ENCODE data around the gene FTO.

FTO gene

DNA sequence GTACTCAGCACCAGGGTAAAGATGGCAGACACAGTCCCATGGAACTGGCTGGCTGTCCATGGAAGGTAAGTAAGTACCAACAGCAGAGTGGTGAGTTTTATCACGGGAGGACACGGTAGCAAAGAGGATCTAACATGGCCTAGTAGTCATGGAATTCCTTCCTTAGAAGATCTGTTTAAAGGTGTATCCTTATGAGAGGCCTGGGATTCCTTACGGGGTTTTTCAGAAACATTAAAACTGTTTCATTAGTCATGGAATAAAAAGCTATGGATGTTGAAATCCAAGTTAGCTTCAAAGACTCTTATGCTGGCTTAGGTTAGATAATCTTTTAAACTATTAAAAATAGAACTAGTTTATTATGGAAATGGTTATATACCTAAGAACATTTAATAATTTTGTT, 7.4 kb downstream of the FTO start:
- no peak for DNase-seq (ENCODE audit: low spot score)

DNA sequence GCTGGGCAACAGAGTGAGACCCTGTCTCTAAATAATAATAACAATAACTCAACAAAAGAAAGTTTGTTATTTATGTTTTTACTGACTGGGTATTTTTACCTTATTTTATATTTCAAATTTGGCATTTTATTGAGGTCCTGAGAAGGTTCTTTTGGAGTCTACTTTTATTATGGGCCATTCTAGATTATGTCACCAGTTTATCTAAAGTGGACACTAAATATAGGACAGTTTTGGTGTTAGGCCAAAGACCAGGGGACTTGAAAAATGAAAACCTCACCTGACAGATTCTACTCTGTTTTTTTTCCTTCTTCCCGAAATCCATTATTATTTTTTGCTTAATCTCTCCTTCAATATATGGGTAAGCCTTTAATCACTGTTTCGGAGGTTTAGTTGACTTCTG, 8.1 kb downstream of the FTO start:
- no peak for DNase-seq (ENCODE audit: low spot score)

DNA sequence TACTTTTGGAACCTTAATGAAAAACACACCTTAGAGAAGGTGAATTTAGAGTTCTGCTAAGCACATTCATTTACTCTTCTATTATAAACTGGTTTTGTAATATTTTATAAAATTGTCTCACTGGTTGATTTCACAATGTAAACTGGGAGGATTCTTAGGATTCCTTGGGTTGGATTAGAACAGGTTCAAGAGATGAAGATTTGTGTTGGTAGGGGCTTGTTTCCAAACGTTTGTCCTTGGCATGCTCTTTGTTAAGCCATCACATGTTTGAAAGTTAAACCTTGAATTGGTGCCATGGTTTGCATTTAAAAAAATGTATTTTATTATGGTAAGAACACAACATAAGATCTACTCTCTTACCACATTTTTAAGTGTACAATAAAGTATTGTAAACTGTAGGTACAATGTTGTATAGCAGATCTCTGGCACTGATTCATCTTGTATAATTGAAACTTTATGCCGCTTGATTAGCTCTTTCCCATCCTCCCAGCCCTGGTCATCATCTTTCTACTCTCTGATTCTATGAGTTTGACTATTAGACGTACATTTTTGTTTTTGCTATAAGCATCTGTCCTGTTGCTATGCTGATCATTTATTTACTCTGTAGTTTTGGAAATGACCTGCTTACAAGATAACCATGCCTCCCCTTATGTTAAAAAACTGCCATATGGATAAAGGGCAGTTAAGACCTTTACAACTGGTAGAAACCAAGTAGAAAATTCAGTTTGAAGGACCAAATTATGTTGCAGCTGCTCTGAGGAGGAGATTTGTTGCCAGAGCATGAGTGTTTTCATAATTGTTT, 9.6 kb downstream of the FTO start:
- DNase-seq (ENCODE audit: low spot score) = no peak

DNA sequence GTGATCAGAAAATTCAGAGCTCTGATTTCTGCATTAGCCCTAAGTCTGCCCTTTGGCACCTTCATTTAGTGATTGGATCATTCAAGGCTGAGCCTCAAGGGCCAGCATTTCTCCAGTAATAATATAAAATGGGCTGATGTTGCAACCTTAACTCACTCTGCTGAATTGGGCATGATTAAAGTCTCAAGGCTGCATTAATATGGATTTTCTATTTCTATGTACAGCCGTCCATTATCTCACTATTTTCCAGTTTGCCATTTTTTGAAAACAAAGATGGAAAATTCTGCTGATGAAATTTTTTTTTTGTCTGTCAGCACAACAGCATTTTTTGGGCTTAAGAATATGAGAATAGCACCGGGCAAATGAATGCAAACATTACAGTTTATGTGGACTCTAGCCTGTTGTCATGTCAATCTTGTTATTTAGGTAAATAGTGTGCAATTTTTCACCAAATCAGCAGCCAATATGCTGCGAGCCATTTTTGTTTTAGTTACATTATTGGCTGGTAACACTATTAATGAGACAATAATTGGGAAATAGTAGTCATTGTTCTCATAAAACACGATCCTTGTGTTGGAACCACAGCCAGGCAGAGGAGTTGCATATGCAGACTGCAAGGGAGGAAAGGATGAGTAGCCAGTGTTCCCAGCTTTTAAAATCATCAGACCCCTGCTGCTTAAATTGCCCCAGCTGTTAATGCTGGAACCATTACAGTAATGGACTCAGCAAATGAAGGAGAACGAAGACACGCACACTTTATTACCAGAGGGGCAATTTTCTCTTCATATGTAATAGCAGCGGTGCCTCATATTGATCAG, 10.5 kb downstream of the FTO start:
- DNase-seq (ENCODE audit: low spot score) = peak; percentile 39

DNA sequence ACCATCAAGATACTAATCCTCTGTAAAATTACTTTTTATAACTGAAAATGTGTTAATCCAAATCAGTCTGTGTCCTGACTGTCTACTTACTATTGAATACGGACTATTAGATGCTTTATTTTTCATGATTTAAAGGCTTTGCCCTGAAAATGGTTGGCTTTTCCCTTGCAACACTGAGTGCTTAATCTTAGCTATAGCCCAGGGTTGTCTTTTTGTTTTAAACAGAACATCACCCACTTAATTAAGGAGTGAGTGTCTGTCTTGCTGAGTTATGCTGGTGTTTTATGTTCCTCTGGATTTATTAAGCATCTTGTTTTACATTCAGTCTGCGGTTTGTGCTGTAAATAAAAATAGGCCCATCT, 11.0 kb downstream of the FTO start:
- no peak for DNase-seq (ENCODE audit: low spot score)

DNA sequence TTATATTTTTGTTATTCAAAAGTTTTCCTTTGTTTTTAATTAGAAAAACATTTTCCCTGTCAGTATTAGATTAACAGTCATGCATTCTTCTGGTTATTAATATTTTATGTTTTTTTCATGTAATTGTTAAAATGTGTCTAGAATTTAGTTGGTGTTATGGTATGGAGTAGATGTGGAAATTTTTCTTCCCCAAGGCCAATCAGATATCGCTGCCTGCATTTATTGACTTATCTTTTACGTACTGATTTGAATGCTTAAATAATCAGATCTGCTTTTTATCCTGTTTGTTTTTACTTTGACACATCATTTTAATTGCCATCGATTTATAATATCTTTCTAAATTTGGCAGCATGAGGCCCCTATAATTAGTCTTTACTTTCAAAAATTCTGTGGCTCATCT, 13.6 kb downstream of the FTO start:
- no peak for DNase-seq (ENCODE audit: low spot score)

DNA sequence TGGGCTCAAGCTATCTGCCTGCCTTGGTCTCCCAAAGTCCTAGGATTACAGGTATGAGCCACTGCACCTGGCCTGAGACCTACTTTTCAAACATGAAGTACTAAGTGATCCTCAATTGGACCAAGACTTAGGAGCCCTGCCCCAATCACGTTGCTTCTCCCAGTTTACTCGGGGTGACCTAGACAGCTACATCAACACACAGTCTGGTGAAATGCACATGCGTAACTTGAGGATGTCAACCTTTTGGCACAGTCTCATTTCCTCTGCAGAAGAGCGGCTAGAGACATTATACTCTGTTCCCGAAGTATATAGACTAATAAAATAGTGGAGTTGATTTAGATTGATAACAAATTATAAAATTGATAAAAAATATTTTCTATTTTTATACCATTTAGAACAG, 17.1 kb downstream of the FTO start:
- DNase-seq (ENCODE audit: low spot score) = no peak

DNA sequence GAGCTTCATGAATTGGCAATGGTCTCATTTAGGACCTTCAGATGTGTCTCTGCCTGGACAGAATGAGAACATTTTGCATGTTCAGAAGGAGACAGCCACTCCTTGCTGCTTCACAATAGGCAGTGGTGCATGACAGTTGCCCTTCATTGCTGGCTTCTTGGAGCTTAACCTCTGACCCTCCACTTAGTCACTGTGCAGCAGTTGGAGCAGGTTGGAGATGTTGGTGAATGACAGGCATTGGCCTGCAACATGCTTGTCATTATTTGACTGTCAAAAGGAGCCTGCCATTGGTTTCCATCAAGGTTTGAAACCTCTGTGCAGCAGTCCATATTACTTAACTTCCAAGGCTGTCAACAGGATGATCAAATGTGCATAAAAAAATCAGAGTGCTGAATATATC, 22.7 kb downstream of the FTO start:
- DNase-seq (ENCODE audit: low spot score) = no peak

DNA sequence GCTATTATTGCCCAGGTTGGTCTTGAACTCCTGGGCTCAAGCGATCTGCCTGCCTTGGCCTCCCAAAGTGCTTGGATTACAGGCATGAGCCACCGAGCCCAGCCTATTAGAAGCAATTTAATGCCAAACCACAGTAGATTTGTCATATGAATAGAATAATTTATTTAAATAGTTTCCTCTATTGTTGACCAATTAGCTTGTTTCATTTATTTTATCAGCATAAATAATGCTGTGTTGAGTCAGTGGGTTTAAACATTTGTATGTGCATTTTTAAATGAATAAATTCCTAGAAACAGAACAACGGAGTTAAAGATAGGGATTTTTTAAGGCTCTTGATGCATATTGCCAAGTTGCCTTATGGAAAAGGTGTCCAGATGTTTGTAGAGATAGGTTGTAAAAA, 26.7 kb downstream of the FTO start:
- DNase-seq (ENCODE audit: low spot score) = no peak

DNA sequence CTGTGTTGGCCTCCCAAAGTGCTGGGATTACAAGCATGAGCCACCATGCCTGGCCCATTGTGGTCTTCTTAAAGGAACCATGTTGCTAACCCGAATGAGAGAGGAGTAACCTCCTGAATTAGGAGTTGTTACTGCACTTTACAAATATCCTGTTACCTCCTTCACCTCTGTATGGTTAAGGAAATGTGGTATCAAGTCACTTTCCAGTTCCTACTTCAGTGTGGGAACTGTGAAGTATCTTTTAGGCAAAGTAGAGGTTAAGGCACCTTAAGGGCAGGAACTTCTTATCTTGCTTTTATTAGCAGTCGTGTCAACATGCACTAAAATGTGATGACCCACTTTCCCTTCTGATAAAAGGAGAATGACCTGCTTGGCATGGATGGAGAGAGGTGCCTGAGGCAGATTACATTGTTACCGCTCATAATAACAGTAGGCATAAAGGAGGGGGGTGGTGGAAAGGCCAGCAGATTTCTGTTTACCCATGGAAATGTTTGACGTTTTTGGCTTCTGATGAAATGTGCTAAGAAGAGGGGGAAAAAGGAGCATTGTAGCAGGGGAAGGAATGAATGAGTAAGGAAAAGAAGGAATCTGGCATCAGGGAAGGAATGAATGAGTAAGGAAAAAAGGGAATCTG, 28.5 kb downstream of the FTO start:
- DNase-seq (ENCODE audit: low spot score) = no peak

DNA sequence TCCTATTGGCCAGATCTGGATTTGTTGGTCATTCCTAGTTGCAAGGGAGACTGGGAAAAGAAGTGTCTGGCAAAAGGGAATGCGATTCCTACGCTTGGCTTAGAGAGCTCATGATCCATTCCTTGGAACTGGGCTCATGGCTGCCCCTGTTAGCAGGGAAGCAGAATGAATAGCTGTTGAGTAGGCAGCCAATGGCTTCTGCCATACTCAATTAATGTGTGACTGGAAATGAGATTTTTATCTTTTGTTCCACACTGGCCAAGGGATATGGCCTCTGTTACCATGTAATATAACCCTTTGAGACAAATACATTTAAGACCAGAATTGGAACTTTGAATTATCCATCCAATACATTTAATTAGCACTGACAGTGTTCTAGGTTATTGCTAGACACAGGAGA, 31.0 kb downstream of the FTO start:
- DNase-seq (ENCODE audit: low spot score) = no peak

DNA sequence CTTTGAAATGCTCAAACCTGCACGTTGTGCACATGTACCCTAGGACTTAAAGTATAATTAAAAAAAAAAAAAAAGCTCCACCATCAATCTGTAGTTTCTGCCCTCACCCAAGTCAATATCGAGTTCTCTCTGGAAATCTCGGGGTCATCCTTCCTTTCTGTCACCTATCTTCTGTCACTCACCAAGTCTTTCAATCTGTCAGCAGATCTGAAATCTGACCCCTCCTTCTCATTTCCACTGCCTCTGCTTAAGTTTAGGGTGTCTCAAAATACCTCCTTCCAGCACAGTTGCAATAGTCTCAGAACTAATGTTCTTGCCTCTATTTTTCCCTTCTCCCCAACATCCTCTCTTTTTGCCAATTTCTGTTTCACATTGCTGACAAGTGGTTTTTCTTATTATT, 32.3 kb downstream of the FTO start:
- DNase-seq (ENCODE audit: low spot score) = no peak

DNA sequence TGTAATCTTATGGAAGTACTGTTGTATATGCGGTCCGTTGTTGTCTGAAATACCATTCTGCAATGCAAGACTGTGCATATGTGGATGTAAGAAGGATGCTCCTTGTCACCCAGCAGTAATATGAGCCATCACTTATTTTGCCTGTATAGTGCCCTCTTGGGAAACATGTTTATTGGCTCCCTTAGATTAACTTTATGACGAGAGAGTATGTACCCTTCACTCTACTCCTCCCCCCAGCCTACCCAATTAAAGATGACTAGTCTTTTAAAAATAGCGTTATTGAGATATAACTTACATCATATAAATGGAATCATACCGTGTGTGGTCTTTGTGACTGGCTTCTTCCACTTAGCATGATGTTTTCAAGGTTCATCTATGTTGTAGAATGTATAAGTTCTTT, 33.6 kb downstream of the FTO start:
- no peak for DNase-seq (ENCODE audit: low spot score)

DNA sequence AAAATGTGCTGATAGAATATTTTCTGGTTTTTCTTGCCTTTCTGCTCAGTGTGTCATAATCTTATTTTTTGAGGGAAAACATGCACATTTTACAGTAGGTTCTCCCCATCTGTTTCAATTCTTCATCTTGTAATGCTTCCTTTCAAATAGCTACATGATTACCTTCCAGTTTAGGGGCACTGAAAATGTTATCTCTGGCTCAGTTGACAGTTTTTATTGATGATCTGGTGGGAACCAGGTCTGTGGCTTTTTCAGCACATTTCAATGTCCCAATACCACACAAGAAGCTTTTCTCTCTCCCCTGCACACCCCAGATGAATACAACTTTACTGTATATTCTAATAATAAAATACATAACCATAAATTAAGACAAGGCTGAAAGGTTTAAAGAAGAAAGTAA, 36.5 kb downstream of the FTO start:
- no peak for DNase-seq (ENCODE audit: low spot score)

DNA sequence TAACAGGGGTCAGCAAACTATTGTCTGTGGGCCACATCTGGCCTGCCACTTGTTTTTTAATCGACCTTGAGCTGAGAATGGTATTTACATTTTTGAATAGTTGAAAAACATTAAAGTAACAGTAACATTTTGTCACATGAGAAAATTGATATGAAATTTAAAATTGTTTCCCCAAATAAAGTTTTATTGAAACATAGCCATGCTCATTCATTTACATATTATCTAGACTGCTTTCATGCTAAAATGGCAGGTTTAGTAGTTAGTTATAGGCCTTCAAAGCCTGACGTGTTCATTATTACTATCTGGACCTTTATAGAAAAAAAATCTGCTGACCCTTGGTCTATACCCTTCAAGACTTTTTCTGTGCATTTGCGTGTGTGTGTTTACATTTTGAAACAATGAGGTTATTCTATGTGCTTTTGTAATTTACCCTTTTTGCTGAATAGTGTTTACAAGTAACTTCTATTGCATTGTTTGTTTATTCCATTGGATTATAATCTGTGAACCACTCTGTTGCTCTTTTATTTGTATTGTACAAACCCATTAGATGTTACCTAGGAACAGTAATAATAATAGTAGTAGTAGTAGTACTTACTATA, 37.1 kb downstream of the FTO start:
- DNase-seq (ENCODE audit: low spot score) = no peak

DNA sequence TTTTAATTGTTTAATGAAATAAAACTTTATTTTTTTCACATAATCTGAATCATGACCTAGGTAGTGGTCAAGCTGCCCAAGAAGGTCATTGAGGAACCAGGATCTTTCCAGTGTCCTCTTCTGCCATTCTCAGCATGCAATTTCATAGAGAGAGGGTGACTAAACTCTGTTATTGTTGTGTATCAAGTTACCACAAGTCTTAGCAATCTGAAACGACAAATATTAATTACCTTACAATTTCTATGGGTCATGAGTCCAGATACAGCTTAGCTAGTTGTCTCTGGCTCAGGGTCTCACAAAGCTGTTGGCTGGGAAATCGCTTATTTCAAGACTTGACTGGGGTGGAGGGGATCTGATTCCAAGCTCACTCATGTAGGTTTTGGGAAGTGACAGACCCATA, 37.6 kb downstream of the FTO start:
- no peak for DNase-seq (ENCODE audit: low spot score)

DNA sequence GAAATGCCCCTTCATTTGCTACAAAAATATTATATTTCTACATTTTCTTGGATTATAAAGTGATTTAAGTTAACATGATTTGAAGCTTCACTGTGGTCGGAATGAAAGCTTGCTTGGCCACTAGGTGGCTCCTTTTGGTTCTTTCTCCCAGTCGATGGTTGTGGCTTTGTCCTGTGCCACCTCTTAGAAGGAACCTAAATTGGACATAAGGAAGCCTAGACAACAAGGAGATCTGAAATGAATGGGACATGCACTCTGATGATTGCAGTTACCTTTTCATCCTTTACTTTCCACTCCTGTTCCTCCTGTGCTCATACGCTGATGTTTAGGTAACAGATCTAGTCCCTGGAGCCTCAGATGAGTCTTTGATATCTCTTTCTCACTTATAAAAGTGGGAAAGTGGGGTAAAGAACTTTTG, 39.2 kb downstream of the FTO start:
- peak; percentile 38 for DNase-seq (ENCODE audit: low spot score)

DNA sequence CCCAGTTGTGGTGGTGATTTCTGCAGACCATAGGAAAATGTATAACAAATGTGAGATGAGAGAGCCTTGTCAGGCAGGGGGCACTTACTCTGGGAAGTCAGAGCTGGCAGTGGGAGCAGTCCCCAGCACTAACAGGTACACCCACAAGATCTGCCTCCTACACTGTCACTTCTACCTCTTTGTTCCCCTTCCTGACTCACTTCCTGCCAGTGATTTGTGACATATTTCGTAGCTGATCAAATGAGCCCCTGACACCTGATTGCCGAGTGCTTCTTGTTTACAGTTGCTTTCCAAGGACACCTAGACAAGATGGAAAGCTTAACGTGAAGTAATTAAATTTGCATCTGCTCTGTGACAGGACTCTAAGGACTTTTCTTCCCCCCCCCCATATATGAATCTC, 40.5 kb downstream of the FTO start:
- no peak for DNase-seq (ENCODE audit: low spot score)

DNA sequence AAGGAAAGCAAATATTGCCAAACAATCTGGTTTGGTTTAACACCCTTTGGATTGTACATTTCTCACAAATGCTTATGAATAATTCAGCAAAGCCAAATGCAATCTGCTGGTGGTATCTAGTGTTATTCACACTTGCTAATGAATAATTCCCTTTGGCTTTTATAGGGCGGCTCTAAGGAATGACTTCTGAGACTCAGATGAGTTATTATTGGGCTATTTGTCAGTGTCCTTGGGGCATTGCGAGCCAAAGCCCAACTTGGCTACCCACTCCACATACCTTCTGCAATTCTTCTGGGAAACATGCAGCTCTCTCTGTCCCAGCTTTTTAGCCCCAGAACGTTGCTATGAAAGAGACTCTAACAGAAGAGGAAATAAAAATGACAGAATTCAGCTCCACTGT, 41.1 kb downstream of the FTO start:
- no peak for DNase-seq (ENCODE audit: low spot score)

DNA sequence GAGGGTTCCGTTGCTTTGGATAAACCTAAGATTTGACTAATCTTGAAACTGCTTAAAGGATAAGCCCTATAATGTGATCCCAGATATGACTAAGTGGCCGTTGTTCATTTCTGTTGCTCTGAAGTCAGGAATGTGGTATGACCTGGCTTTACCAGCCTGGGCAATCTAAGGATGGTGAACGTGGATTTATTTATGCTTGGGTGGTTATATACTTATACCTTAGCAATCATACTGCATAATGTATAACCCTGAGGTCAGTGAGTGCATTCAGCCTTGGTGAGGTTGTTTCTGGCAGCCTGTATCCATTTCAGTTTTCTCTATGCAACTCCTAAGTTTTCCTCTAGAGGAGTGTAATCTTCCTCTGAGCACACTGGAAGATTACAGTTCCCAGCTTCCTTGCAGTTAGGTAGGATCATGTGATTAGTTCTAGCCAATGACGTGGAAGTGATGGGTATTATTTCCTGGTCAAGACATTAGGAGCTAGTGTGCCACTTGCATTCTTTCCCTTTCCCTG, 41.9 kb downstream of the FTO start:
- peak; percentile 35 for DNase-seq (ENCODE audit: low spot score)

DNA sequence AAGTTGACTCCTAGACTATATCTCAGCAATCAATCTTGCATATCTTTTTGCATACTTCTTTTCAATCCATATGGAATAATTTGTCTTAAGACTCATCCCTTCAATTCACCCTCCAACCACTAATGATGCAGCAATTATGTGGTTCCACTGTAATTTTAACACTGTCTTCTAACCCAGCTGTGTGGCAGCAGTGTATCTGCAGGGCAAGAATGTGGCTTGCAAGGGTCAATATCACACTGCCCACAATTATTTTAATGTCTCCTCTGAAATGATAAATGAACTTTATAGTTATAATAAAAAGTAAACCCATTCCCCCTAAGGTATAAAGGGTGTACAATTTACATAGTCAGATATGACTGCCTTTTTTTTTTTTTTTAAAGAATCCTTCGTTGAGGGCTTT, 48.6 kb downstream of the FTO start:
- no peak for DNase-seq (ENCODE audit: low spot score)

DNA sequence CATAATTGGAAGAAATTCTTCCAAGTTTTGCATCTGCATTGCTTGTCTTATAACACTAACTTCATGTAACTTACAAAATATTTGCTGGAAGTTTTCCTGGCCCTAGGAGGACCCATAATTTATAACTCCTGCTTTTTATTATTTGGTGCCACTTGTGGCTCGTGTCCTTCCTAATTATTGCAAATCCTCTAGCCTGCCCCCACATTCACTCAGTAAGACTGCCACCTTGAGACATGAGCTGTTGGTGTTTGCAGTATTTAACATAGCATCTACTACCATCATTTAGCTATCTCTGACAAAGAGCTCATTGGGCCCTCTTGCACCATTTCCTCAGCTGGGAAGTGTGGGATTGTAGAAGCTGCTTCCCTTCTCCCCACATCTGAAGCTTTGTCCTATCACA, 49.5 kb downstream of the FTO start:
- DNase-seq (ENCODE audit: low spot score) = no peak
